Ishikawa (cell line): ENCODE measurements around the gene ALOX5AP.

Experiments used
- CEBPB ChIP-seq: IDR thresholded peaks from 2 replicates; pipeline ENCODE4 v1.6.1; 2012
- CREB1 ChIP-seq: IDR thresholded peaks from 2 replicates; pipeline ENCODE4 v1.6.1; 2012; ENCODE audit warnings: low read depth
- EGR1 ChIP-seq: IDR thresholded peaks from 2 replicates; pipeline ENCODE4 v1.6.1; 2012
- EP300 ChIP-seq: IDR thresholded peaks from 2 replicates; pipeline ENCODE4 v1.6.1; 2012; ENCODE audit warnings: borderline replicate concordance
- FOXM1 ChIP-seq: IDR thresholded peaks from 2 replicates; pipeline ENCODE4 v1.6.1; 2012; ENCODE audit warnings: low read depth, borderline replicate concordance
- NFIC ChIP-seq: IDR thresholded peaks from 2 replicates; pipeline ENCODE4 v1.6.1; 2012
- RAD21 ChIP-seq: IDR thresholded peaks from 2 replicates; pipeline ENCODE4 v1.6.1; 2012; ENCODE audit warnings: low read depth
- TAF1 ChIP-seq: IDR thresholded peaks from 2 replicates; pipeline ENCODE4 v1.6.1; 2012; ENCODE audit warnings: low read depth, mild to moderate bottlenecking
- TCF12 ChIP-seq: IDR thresholded peaks from 2 replicates; pipeline ENCODE4 v1.6.1; 2012; ENCODE audit warnings: low read depth
- TEAD4 ChIP-seq: IDR thresholded peaks from 2 replicates; pipeline ENCODE4 v1.6.1; 2012
- YY1 ChIP-seq: IDR thresholded peaks from 2 replicates; pipeline ENCODE4 v1.6.1; 2012; ENCODE audit warnings: low read depth
- ZBTB7A ChIP-seq: IDR thresholded peaks from 2 replicates; pipeline ENCODE4 v1.6.1; 2012; ENCODE audit warnings: low read depth
- TF ChIP-seq, protein P1 (sequence below): IDR thresholded peaks from 2 replicates; pipeline ENCODE4 v1.6.1; 2012; ENCODE audit warnings: low read depth, mild to moderate bottlenecking
- TF ChIP-seq, protein P2 (sequence below): IDR thresholded peaks from 2 replicates; pipeline ENCODE4 v1.6.1; 2012
- TF ChIP-seq, protein P3 (sequence below): IDR thresholded peaks from 2 replicates; pipeline ENCODE4 v1.6.1; 2012

The ALOX5AP gene

GRCh38 chr13:30750036-30750435, 14.7 kb downstream of the ALOX5AP start:
- TF ChIP-seq YY1 (no peak), CEBPB (no peak), RAD21 (no peak), EGR1 (no peak), EP300 (no peak), FOXM1 (no peak), CREB1 (no peak), TCF12 (no peak), TEAD4 (no peak)
- TF ChIP-seq, protein P1, sequence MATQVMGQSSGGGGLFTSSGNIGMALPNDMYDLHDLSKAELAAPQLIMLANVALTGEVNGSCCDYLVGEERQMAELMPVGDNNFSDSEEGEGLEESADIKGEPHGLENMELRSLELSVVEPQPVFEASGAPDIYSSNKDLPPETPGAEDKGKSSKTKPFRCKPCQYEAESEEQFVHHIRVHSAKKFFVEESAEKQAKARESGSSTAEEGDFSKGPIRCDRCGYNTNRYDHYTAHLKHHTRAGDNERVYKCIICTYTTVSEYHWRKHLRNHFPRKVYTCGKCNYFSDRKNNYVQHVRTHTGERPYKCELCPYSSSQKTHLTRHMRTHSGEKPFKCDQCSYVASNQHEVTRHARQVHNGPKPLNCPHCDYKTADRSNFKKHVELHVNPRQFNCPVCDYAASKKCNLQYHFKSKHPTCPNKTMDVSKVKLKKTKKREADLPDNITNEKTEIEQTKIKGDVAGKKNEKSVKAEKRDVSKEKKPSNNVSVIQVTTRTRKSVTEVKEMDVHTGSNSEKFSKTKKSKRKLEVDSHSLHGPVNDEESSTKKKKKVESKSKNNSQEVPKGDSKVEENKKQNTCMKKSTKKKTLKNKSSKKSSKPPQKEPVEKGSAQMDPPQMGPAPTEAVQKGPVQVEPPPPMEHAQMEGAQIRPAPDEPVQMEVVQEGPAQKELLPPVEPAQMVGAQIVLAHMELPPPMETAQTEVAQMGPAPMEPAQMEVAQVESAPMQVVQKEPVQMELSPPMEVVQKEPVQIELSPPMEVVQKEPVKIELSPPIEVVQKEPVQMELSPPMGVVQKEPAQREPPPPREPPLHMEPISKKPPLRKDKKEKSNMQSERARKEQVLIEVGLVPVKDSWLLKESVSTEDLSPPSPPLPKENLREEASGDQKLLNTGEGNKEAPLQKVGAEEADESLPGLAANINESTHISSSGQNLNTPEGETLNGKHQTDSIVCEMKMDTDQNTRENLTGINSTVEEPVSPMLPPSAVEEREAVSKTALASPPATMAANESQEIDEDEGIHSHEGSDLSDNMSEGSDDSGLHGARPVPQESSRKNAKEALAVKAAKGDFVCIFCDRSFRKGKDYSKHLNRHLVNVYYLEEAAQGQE, result no peak
- TF ChIP-seq, protein P2, sequence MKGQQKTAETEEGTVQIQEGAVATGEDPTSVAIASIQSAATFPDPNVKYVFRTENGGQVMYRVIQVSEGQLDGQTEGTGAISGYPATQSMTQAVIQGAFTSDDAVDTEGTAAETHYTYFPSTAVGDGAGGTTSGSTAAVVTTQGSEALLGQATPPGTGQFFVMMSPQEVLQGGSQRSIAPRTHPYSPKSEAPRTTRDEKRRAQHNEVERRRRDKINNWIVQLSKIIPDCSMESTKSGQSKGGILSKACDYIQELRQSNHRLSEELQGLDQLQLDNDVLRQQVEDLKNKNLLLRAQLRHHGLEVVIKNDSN, result no peak
- TF ChIP-seq, protein P3, sequence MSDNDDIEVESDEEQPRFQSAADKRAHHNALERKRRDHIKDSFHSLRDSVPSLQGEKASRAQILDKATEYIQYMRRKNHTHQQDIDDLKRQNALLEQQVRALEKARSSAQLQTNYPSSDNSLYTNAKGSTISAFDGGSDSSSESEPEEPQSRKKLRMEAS, result no peak

DNA sequence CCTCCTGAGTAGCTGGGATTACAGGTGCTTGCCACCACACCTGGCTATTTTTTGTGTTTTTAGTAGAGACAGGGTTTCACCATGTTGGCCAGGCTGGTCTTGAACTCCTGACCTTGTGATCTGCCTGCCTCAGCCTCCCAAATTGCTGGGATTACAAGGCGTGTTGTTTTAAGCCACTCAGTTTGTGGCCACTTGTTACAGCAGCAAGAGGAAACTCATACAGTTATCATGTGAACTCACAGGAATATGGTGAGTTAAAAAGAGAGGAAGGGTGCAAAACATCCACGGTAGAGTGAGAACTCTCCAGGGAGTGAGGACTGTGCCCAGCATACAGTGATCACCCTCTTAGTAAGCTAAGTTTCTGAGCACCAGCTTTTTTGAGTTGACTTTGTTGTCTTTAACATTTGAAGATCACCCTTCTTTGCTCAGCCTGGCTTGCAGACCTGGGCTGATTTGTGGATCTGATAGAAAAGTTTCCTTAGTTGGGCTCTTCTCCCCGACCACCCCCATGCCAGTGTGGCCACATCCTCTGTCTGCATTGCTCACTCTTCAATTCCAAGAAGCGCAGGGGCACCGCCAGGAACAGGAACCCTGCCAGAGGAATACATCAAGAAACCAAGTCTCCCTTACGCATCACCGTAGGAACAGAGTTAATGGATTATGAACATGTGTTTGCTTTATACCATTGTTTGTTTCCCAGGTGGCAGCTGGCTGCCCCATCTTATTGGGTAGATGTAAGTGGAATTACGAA, 16.0 kb downstream of the ALOX5AP start:
- TF ChIP-seq CEBPB (no peak), TAF1 (no peak), FOXM1 (no peak), RAD21 (no peak), YY1 (no peak), TCF12 (no peak), EP300 (no peak), NFIC (no peak), EGR1 (no peak), CREB1 (no peak), TEAD4 (no peak)
- TF ChIP-seq, protein P2, result no peak
- TF ChIP-seq, protein P3, result no peak
- TF ChIP-seq, protein P1, result no peak

DNA sequence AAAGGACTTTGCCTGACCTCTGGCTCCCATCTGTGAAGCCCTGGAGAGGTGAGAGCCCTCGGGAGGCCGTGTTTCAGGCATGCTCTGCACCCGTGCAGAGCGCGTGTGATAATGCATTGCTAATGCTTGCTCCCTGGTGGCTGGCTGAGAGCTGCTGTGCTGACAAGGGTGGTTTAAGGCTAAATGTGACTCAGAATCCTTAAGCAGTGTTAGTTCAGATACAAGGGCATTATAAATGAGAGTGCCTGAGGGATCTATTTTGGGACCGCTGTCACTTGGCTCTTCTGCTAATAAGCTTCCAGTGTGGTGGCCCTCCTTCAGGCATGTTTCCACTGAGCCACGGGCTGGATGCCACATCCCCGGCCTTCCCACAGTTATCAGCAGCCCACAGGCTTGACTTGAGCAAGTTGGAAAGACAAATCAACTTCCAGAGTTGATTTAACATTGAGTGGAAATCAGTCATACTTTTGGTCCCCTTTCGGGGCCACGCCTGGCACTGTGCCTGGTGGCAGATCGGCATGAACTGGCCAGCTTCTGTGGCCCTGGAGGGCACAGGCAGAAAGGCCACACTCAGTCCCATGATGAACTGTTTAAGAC, 17.0 kb downstream of the ALOX5AP start:
- TF ChIP-seq NFIC, result no peak
- TF ChIP-seq, protein P3, result no peak
- TF ChIP-seq EGR1, result no peak
- no peak for TF ChIP-seq EP300
- TF ChIP-seq, protein P1, result no peak
- TF ChIP-seq, protein P2, result no peak
- no peak for TF ChIP-seq YY1
- no peak for TF ChIP-seq FOXM1
- no peak for TF ChIP-seq RAD21
- no peak for TF ChIP-seq CREB1
- no peak for TF ChIP-seq TEAD4
- TF ChIP-seq ZBTB7A, result no peak
- TF ChIP-seq TAF1, result no peak
- no peak for TF ChIP-seq TCF12
- no peak for TF ChIP-seq CEBPB
